Fibroblast of the conjunctiva (primary cell): ENCODE data around the gene KCNMB2.
A peak's percentile ranks its signal among the peaks of the same experiment; 100 is the strongest.

Source experiments
- DNase-seq: peaks from one replicate; pipeline ENCODE4 v3.0.0-alpha.2; 2010; ENCODE audit warnings: low read depth

Gene KCNMB2

DNA sequence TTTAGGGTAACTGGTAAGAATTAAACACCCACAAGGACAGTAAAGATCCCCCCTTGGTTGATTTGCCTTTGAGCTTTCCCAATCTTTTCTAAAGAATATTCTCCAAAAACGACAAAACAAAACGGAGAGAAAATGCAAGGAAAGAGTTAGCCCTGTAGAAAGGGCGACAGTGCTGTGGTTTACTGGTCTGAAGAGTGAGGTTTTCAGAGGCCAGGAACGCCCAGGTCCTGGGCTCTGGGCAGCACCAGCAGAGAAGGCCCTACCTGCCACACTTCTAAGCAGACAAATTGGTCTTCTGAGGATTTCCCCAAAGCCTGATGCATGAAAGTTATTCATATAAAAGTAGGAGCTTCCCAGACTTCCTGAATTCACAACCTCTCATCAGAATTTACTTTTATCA lies 119.3 kb downstream of the KCNMB2 start:
- no peak for DNase-seq

- DNase-seq = no peak
These were observed 122.6 kb downstream of the KCNMB2 start for GRCh38 chr3:178658694-178659325.

GRCh38 chr3:178663201-178663934 lies 127.1 kb downstream of the KCNMB2 start:
- DNase-seq = no peak

GRCh38 chr3:178665747-178666146 lies 129.5 kb downstream of the KCNMB2 start:
- DNase-seq = no peak

GRCh38 chr3:178669022-178669601 lies 132.9 kb downstream of the KCNMB2 start:
- no peak for DNase-seq

DNA sequence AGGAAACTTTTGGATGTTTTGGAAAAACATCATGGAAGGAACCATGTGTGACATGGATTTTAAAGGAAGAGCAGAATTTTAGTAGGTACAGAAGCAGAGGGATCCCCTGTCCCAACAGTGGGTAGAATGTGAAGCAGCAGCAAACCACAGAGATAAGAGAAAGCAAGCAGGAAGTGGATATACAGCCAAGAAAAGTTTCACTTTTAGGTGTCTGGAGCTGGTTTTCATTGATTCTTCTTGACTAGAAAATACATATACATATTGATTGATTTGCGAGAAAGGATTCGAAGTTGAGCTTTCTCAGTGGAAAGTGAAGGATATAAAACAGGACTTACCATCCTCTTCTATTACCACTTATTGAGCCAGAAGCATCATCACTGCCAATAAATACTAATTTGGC lies 133.5 kb downstream of the KCNMB2 start:
- no peak for DNase-seq

DNA sequence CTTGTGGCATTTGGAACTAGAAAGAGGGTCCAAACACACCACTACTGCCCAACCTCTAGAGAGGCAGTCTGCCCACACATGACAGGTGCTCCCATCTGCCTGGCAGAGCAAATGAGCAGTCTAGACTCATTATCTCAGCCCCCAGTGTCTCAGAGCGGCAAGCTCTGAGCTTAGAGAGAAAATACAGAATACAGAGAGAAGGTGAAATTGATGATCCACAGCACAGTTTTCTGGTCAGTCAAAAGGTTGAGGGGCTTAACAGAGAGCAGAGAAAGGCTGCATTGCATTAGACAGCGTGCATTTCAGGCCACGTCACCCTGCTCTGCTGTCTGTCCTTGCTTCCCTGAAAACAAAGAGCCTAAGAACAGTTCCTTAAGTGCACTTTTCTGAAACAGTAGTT lies 135.1 kb downstream of the KCNMB2 start:
- no peak for DNase-seq

- peak; percentile 17 for DNase-seq
These were observed 135.6 kb downstream of the KCNMB2 start for GRCh38 chr3:178671791-178672190.

- DNase-seq = no peak
These were observed 136.0 kb downstream of the KCNMB2 start for GRCh38 chr3:178672275-178672674.

GRCh38 chr3:178673529-178673928 lies 137.3 kb downstream of the KCNMB2 start:
- DNase-seq = no peak

- DNase-seq = no peak
These were observed 139.8 kb downstream of the KCNMB2 start for GRCh38 chr3:178676077-178676476.

DNA sequence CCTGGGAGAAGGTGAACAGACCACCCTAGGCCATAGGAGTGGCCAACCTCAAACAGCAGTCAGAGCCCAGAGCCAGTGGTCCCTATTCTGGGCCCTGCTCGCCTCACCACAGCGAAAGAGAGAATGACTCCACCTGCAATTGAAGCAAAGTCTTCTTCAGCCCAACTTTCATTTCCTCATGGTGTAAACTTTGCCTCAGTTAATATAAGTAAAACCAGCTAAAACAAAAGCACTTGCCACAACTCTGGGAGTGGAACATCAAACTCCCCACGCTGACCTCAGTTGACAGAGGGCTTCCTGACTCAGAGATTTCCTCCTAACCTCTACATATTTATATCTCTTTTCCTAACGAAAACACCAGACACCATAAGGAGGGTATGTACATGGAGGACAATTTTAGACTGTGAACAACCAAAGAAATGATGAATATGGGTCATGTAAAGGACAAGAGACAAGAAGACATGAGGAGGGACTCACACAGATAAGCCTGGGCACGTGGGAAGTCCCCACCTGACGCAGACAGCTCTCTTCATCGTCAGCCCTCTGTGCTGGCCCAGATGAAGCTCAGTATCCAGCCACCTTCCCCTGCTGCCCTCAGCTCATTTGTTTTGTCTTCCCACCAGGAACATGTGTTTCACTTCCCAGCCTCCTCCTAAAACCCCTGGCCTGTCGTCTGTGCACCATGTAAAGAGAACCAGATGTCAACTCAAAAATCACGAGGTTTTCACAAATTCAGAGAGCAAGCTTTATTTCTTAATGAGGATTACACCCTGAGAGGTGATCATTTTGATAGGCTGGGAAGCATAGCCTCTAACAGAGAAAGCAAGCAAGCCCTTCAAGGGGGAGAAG lies 140.9 kb downstream of the KCNMB2 start:
- DNase-seq = no peak

DNA sequence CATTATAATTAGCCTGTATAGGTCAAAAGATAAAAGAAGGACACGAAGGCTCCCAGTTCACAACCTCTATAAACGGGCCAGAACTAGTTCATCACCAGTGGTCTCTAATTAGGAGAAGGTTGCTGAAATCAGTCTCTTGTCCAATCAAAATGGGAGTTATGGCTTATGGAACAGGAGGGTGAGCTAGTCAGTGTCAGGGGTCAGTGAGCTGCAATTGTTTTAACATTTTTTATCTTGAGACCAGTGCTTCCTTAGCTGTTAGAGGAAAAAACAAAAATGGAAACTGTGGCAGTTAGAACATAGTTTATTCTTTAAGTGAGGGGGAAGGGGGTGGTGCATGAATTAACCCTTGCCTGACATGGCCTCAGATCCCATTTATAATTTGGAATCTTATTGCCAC lies 141.7 kb downstream of the KCNMB2 start:
- DNase-seq = no peak

DNA sequence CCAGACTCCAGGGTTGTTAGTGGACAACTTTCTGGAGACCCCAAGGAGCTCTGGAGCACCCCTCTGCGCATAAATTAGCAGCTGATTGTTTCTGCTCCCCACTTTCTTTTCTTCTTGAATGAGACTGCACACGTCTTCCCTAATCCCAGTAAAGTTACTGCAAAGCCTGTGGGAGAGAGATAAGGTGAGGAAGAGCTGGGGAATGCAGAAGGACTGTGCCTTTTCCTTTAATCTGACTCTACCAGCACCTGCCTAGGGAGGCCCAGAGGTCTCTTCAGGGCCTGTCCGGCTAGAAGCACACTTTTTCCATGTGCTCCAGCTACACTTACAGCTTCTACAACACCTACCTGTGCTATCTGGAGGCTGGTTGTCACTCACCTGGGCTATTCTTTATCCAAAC lies 143.8 kb downstream of the KCNMB2 start:
- no peak for DNase-seq

DNA sequence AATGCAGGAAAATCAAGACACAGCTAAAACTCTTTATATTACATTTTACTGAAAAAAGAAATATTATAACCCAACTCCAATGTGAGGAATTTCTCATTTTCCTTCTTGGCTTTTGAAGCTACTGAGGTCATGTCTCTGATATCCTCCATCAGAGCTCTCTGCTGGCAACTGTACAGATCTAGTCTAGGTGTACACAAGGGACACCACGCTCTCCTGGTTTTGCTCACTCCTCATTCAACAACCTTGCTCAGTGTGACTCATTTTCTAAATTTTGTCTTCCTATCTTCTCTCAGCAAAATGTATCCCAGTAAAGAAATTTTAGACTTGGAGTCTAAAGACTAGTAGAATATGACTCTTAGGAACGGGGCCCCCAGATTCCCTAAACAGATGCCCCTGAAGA lies 144.3 kb downstream of the KCNMB2 start:
- DNase-seq = no peak

- DNase-seq = no peak
These were observed 148.8 kb downstream of the KCNMB2 start for GRCh38 chr3:178684881-178685590.

DNA sequence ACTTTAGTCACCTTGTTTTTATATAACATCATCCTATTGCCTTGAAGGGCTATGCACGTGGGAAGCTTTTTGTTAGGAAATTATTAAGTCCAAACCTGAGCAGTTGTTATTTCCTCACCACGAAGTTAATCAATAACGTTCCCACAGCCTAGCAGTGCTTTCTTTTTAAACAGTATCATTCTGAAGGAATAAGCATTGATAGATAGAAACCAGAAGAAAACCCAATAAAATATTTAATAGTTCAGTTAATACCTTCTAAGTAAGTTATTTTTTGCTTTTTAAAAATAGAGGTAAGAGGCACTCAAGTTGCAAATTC lies 149.3 kb downstream of the KCNMB2 start:
- no peak for DNase-seq

GRCh38 chr3:178686826-178687225 lies 150.6 kb downstream of the KCNMB2 start:
- DNase-seq = no peak

DNA sequence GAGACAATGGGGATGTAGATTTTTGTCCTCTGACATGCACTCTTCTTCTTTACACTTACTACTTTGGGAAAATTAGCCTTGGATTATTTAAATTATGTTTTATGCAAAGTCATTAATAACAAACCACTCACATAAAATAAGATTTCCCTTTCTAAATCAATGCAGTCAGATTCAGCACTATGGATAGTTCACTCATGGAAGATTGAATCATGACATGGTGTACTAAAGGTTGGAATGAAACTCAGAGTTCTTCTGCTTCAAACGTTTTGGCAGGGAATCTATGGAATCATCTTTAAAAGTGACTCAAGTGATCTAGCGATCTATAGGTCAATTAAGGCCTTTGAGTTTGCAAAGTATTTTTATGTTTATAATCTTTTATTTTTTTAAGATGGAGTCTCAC lies 154.3 kb downstream of the KCNMB2 start:
- DNase-seq = no peak

DNA sequence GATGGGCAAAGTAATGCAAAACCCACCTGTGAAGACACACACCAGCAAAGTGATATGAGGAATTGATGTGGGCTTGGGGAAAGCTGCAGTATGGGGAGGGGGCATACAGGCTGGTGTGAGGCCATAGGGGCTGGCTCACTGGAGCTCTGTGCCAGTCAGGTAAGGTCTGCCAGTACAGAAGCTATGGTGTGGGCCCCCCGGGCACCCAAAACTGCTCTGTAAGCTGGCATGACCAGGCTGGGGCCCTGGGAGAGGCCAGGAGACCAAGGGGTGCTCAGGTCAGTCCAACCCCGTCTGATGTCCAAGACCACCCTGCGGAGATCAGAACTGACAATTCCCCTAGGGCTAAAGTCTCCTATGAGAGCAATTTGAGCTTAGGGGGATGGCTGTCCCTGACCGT lies 163.1 kb downstream of the KCNMB2 start:
- no peak for DNase-seq

- DNase-seq = no peak
These were observed 163.6 kb downstream of the KCNMB2 start for GRCh38 chr3:178699810-178700209.
